SK-N-SH (cell line): Measurements from ENCODE around the gene CFAP68. TPM values are rescaled to one million over a fixed set of nuclear protein-coding genes. Genes with fewer than 3 reads are reported as not detected.

ENCODE experiments used
- CTCF ChIA-PET: fragments of 300-600, 350-600 bp; formaldehyde crosslinking; extraction: SDS; loops from one replicate; lab custom pipeline; 2021; lab: Yijun Ruan, JAX
- POLR2A ChIA-PET: fragments of 350-600 bp; sonication (Branson Sonifier 250); formaldehyde crosslinking; extraction: SDS; loops from one replicate; lab custom pipeline; 2020; ENCODE audit warnings: antibody characterized with exemption, inconsistent platforms; lab: Yijun Ruan, JAX
- DNase-seq: peaks from one replicate; pipeline ENCODE4 v3.0.0; 2012
- H2AFZ ChIP-seq: fragments of 200-600 bp; sonication (generic); 2 replicates; pipeline ENCODE4 v1.8.1; 2016; ENCODE audit warnings: antibody characterized with exemption, mild to moderate bottlenecking, low read depth
- H3F3A ChIP-seq: fragments of 200-600 bp; sonication (generic); replicated peaks from 2 replicates; pipeline ENCODE3; 2016; ENCODE audit warnings: antibody characterized with exemption, mild to moderate bottlenecking; ENCODE audit not compliant: insufficient read depth
- H3K27ac ChIP-seq, 2 experiments: fragments of 200-500 bp in 1 of 2; fragments of 200-600 bp in 1 of 2; sonication (Bioruptor generic) in 1 of 2; sonication (generic), shearing (Covaris generic) in 1 of 2; 2 replicates each; pipeline versions ENCODE4 v1.5.1 to v1.6.1; 2014 to 2016; ENCODE audit warnings: low read depth in 2 of 2, inconsistent platforms in 1 of 2, low read length in 1 of 2, mild to moderate bottlenecking in 1 of 2, mixed read lengths in 1 of 2
- H3K27me3 ChIP-seq: fragments of 200-600 bp; sonication (generic), shearing (Covaris generic); 2 replicates; pipeline ENCODE4 v1.6.1; 2016; ENCODE audit warnings: mixed run types; ENCODE audit not compliant: insufficient read depth
- H3K36me3 ChIP-seq, 2 experiments: fragments of 200-500 bp in 1 of 2; fragments of 200-600 bp in 1 of 2; sonication (Bioruptor generic) in 1 of 2; sonication (generic) in 1 of 2; replicated peaks in 1 of 2; 2 replicates each; pipeline versions ENCODE3 to v1.5.1; 2014 to 2016; ENCODE audit warnings: low read length in 1 of 2, mild to moderate bottlenecking in 1 of 2; ENCODE audit not compliant: insufficient read depth in 2 of 2, control insufficient read depth in 1 of 2
- H3K4me1 ChIP-seq, 2 experiments: fragments of 200-500 bp in 1 of 2; fragments of 200-600 bp in 1 of 2; sonication (Bioruptor generic) in 1 of 2; sonication (generic), shearing (Covaris generic) in 1 of 2; 2 replicates each; pipeline versions ENCODE4 v1.5.1 to v1.6.1; 2014 to 2016; ENCODE audit warnings: low read depth in 1 of 2, low read length in 1 of 2, mixed run types in 1 of 2; ENCODE audit not compliant: insufficient read depth in 2 of 2, control insufficient read depth in 1 of 2
- H3K4me2 ChIP-seq: fragments of 200-600 bp; sonication (generic), shearing (Covaris generic); 2 replicates; pipeline ENCODE4 v1.6.1; 2017; ENCODE audit warnings: mixed run types
- H3K4me3 ChIP-seq, 2 experiments: fragments of 200-500 bp in 1 of 2; fragments of 200-600 bp in 1 of 2; sonication (Bioruptor generic) in 1 of 2; sonication (generic), shearing (Covaris generic) in 1 of 2; 2 replicates each; pipeline versions ENCODE4 v1.5.1 to v1.8.1; 2014 to 2016; ENCODE audit warnings: low read depth in 2 of 2, inconsistent platforms in 1 of 2, low read length in 1 of 2, mild to moderate bottlenecking in 1 of 2, mixed read lengths in 1 of 2, moderate library complexity in 1 of 2
- H3K79me2 ChIP-seq: fragments of 200-600 bp; sonication (generic); 2 replicates; pipeline ENCODE4 v1.8.1; 2017; ENCODE audit warnings: mild to moderate bottlenecking; ENCODE audit not compliant: insufficient read depth
- H3K9ac ChIP-seq: fragments of 200-600 bp; sonication (generic); 2 replicates; pipeline ENCODE4 v1.6.1; 2017; ENCODE audit warnings: mixed run types
- H3K9me2 ChIP-seq: fragments of 200-600 bp; sonication (generic); 2 replicates; pipeline ENCODE4 v1.6.1; 2017; ENCODE audit warnings: mixed run types
- H3K9me3 ChIP-seq: fragments of 200-600 bp; sonication (generic); 2 replicates; pipeline ENCODE4 v1.6.1; 2017; ENCODE audit warnings: mixed run types, mild to moderate bottlenecking, moderate library complexity
- H4K20me1 ChIP-seq: fragments of 200-600 bp; sonication (generic); 2 replicates; pipeline ENCODE4 v1.6.1; 2017; ENCODE audit warnings: mild to moderate bottlenecking, mixed run types; ENCODE audit not compliant: insufficient read depth
- CHD2 ChIP-seq: fragments of 150-350 bp; IDR thresholded peaks from 2 replicates; pipeline ENCODE4 v1.6.1; 2018; ENCODE audit warnings: low read length; ENCODE audit not compliant: partially characterized antibody
- EP300 ChIP-seq, 2 experiments: IDR thresholded peaks; 2 replicates each; pipeline versions ENCODE4 v1.4.0 to v1.6.1; 2012; ENCODE audit warnings: borderline replicate concordance in 1 of 2, low read depth in 1 of 2, low read length in 1 of 2
- EZH2phosphoT487 ChIP-seq: fragments of 200-600 bp; sonication (generic); IDR thresholded peaks from 2 replicates; pipeline ENCODE4 v1.6.1; 2017; ENCODE audit warnings: low read depth, mixed run types, mild to moderate bottlenecking, antibody characterized with exemption, moderate library complexity, borderline replicate concordance
- FOXM1 ChIP-seq: IDR thresholded peaks from 2 replicates; pipeline ENCODE4 v1.4.0; 2012; ENCODE audit warnings: low read depth, mild to moderate bottlenecking
- MEF2A ChIP-seq: IDR thresholded peaks from 2 replicates; pipeline ENCODE4 v1.4.0; 2012; ENCODE audit warnings: low read depth, borderline replicate concordance
- NFIC ChIP-seq: IDR thresholded peaks from 2 replicates; pipeline ENCODE4 v1.4.0; 2012; ENCODE audit warnings: borderline replicate concordance
- POLR2AphosphoS5 ChIP-seq: IDR thresholded peaks from 2 replicates; pipeline ENCODE4 v1.6.1; 2012; ENCODE audit warnings: low read depth, low read length
- RAD21 ChIP-seq: IDR thresholded peaks from 2 replicates; pipeline ENCODE4 v1.6.1; 2012; ENCODE audit warnings: mild to moderate bottlenecking, low read length
- RCOR1 ChIP-seq: fragments of 150-350 bp; IDR thresholded peaks from 2 replicates; pipeline ENCODE4 v1.6.1; 2017; ENCODE audit warnings: antibody characterized with exemption, low read length
- RXRA ChIP-seq: IDR thresholded peaks from 2 replicates; pipeline ENCODE4 v1.4.0; 2012; ENCODE audit warnings: low read depth, mild to moderate bottlenecking, borderline replicate concordance
- SIN3A ChIP-seq: IDR thresholded peaks from 2 replicates; pipeline ENCODE4 v1.6.1; 2012; ENCODE audit warnings: low read depth, mild to moderate bottlenecking, low read length, moderate library complexity, borderline replicate concordance
- SMC3 ChIP-seq: IDR thresholded peaks from 2 replicates; pipeline ENCODE4 v1.6.1; 2012; ENCODE audit warnings: low read depth, low read length, improper control_type of control experiment
- TEAD4 ChIP-seq: IDR thresholded peaks from 2 replicates; pipeline ENCODE4 v1.4.0; 2012; ENCODE audit warnings: mild to moderate bottlenecking, borderline replicate concordance; ENCODE audit not compliant: insufficient read depth
- YY1 ChIP-seq: IDR thresholded peaks from 2 replicates; pipeline ENCODE4 v1.4.0; 2012; ENCODE audit warnings: low read depth, mild to moderate bottlenecking
- WGBS: methylation state at CpG from one replicate; pipeline ENCODE4 v1.1.6; 2017; ENCODE audit warnings: low lambda C conversion rate; 5-methylcytosine and 5-hydroxymethylcytosine counted together
- polyA plus RNA-seq, 3 experiments: library from polyadenylated mRNA; depleted of rRNA; stranded (reverse); fragments of >200 nt; gene quantifications; 2 replicates each; pipeline ENCODE4 v1.2.3, GENCODE V29; 2012
- TF ChIP-seq, protein P1 (sequence below): IDR thresholded peaks from 2 replicates; pipeline ENCODE4; 2012
- TF ChIP-seq, protein P2 (sequence below): fragments of 150-350 bp; IDR thresholded peaks from 2 replicates; pipeline ENCODE4 v1.6.1; 2016; ENCODE audit warnings: mild to moderate bottlenecking, low read depth, low read length
- TF ChIP-seq, protein P3 (sequence below): fragments of 200-600 bp; sonication (generic); IDR thresholded peaks from 2 replicates; pipeline ENCODE4 v1.6.1; 2017; ENCODE audit warnings: antibody characterized with exemption, mild to moderate bottlenecking, moderate library complexity
- TF ChIP-seq, protein P4 (sequence below): IDR thresholded peaks from 2 replicates; pipeline ENCODE4 v1.4.0; 2012; ENCODE audit warnings: low read depth, borderline replicate concordance

Gene CFAP68
- polyA plus RNA-seq, 1 of the 3 experiments (the other 2 are of a cell fraction) = 61.2 TPM

DNA sequence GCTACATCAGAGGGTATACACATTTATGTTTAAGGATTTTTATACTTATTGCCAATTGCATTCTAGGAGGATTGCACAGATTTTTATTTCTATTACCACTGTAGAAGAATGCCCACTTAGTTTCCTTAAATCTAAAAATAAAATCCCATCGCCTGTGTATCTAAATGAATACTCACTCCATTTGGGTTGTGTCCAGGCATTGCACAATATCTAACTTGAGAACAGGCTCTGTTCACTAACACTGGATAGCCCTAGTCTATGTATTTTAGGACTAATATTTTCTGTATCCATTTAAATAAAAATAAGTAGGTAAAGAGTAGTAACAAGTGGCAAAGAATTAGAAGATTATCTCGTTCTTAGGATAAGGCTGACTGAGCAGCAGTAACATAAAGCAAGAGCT, 43.5 kb downstream of the CFAP68 start:
- H3K9ac ChIP-seq = peak overlapping the region; percentile 30; the same call in 1 of the 2 replicates
- 0 out of 2 replicates have a peak, but pooled peaks have one; percentile 5 for TF ChIP-seq NFIC
- TF ChIP-seq POLR2AphosphoS5 = no peak
- TF ChIP-seq, all 33 proteins: peak for 1
- H4K20me1 ChIP-seq = no peaks in the 10 kb centered on the region
- no peaks in the 10 kb centered on the region for H3K9me2 ChIP-seq
- POLR2A ChIA-PET = no interaction called here
- H3K4me3 ChIP-seq = no peak overlapping the region
- no peaks in the 10 kb centered on the region for H3K79me2 ChIP-seq
- CTCF ChIA-PET = interaction anchor here (1.3 kb wide), 1 partner anchor 253 kb away, joined by 3 read pairs; the partner anchor contains the start of gene BCO2
- peak overlapping the region; percentile 68; the same call in 1 of the 2 replicates for H2AFZ ChIP-seq
- H3K4me2 ChIP-seq = peak overlapping the region; percentile 63
- peak overlapping the region in 1 of 2 experiments; percentile 66; a peak in 2 of 4 replicates for H3K27ac ChIP-seq
- H3F3A ChIP-seq = peaks cover 20% of the 10 kb centered on the region
- no peaks in the 10 kb centered on the region for H3K9me3 ChIP-seq
- no peaks in the 10 kb centered on the region for H3K27me3 ChIP-seq
- 15% methylated on average over 2 of the region's 2 CpGs for WGBS
- H3K4me1 ChIP-seq = peaks cover 7 to 31% of the 10 kb centered on the region in 2 experiments
- H3K36me3 ChIP-seq = no peaks in the 10 kb centered on the region
- no peak for DNase-seq

DNA sequence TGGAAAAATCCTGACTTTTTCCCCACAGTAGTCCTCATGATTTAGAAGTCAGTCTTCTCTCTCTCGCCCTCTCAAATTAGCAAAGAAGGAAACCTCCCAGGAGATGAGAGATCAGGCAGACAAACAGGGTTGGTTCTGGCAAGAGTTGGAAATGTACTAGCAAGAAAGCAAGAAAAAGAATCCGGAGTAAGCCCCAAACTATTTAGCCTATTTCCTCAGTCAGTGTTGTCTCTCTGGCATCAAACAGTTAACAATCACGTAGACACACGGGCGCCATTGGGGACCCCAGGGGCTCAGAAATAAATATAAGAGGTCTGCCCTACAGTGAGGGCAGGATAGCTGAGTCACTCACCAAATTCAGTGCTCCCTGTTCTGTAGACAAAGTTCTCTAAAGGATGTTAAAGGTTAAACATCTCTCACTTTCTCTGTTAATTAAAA, 44.0 kb downstream of the CFAP68 start:
- Histone ChIP-seq H3K9me2 (no peaks in the 10 kb centered on the region), H3K79me2 (no peaks in the 10 kb centered on the region), H3K27me3 (no peaks in the 10 kb centered on the region), H3K36me3 (no peaks in the 10 kb centered on the region), H3K27ac (peak overlapping the region in 1 of 2 experiments; percentile 66; a peak in 2 of 4 replicates), H2AFZ (peak overlapping the region; percentile 68), H3F3A (peaks cover 20% of the 10 kb centered on the region), H3K9me3 (no peaks in the 10 kb centered on the region), H3K4me3 (no peak overlapping the region), H3K4me2 (peak overlapping the region; percentile 63), H4K20me1 (no peaks in the 10 kb centered on the region), H3K4me1 (peaks cover 7 to 31% of the 10 kb centered on the region in 2 experiments), H3K9ac (peak overlapping the region; percentile 30; the same call in 1 of the 2 replicates)
- no peak for TF ChIP-seq MEF2A
- TF ChIP-seq CHD2 = no peak
- TF ChIP-seq RXRA = no peak
- no peak for TF ChIP-seq FOXM1
- TF ChIP-seq YY1 = no peak
- TF ChIP-seq, protein P1, sequence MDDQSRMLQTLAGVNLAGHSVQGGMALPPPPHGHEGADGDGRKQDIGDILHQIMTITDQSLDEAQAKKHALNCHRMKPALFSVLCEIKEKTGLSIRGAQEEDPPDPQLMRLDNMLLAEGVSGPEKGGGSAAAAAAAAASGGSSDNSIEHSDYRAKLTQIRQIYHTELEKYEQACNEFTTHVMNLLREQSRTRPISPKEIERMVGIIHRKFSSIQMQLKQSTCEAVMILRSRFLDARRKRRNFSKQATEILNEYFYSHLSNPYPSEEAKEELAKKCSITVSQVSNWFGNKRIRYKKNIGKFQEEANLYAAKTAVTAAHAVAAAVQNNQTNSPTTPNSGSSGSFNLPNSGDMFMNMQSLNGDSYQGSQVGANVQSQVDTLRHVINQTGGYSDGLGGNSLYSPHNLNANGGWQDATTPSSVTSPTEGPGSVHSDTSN = no peak
- TF ChIP-seq TEAD4 = no peak
- TF ChIP-seq SMC3 = no peak
- no peak for TF ChIP-seq EP300 (IDR thresholded peaks at IDR 0.05; ENCODE audit: borderline replicate concordance in 1 of 2, low read depth in 1 of 2, low read length in 1 of 2)
- no peak for TF ChIP-seq RCOR1
- TF ChIP-seq, protein P2, sequence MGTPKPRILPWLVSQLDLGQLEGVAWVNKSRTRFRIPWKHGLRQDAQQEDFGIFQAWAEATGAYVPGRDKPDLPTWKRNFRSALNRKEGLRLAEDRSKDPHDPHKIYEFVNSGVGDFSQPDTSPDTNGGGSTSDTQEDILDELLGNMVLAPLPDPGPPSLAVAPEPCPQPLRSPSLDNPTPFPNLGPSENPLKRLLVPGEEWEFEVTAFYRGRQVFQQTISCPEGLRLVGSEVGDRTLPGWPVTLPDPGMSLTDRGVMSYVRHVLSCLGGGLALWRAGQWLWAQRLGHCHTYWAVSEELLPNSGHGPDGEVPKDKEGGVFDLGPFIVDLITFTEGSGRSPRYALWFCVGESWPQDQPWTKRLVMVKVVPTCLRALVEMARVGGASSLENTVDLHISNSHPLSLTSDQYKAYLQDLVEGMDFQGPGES = no peak
- TF ChIP-seq, protein P3, sequence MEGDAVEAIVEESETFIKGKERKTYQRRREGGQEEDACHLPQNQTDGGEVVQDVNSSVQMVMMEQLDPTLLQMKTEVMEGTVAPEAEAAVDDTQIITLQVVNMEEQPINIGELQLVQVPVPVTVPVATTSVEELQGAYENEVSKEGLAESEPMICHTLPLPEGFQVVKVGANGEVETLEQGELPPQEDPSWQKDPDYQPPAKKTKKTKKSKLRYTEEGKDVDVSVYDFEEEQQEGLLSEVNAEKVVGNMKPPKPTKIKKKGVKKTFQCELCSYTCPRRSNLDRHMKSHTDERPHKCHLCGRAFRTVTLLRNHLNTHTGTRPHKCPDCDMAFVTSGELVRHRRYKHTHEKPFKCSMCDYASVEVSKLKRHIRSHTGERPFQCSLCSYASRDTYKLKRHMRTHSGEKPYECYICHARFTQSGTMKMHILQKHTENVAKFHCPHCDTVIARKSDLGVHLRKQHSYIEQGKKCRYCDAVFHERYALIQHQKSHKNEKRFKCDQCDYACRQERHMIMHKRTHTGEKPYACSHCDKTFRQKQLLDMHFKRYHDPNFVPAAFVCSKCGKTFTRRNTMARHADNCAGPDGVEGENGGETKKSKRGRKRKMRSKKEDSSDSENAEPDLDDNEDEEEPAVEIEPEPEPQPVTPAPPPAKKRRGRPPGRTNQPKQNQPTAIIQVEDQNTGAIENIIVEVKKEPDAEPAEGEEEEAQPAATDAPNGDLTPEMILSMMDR = no peak
- no peak for TF ChIP-seq NFIC
- TF ChIP-seq SIN3A = no peak
- TF ChIP-seq RAD21 = no peak
- TF ChIP-seq, protein P4, sequence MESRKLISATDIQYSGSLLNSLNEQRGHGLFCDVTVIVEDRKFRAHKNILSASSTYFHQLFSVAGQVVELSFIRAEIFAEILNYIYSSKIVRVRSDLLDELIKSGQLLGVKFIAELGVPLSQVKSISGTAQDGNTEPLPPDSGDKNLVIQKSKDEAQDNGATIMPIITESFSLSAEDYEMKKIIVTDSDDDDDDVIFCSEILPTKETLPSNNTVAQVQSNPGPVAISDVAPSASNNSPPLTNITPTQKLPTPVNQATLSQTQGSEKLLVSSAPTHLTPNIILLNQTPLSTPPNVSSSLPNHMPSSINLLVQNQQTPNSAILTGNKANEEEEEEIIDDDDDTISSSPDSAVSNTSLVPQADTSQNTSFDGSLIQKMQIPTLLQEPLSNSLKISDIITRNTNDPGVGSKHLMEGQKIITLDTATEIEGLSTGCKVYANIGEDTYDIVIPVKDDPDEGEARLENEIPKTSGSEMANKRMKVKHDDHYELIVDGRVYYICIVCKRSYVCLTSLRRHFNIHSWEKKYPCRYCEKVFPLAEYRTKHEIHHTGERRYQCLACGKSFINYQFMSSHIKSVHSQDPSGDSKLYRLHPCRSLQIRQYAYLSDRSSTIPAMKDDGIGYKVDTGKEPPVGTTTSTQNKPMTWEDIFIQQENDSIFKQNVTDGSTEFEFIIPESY = no peak
- no peak for TF ChIP-seq EZH2phosphoT487
- ChIA-PET CTCF (interaction anchor here (1.3 kb wide), 1 partner anchor 252 kb away, joined by 3 read pairs; the partner anchor contains the start of gene BCO2), POLR2A (no interaction called here)
- no peak for DNase-seq
- 58% methylated on average over 5 of the region's 5 CpGs for WGBS
